SK-N-SH (cell line): ENCODE measurements around the gene FAIM2. TPM values are rescaled to one million over a fixed set of nuclear protein-coding genes. Genes with fewer than 3 reads are reported as not detected.

ENCODE experiments used
- CTCF ChIA-PET: fragments of 300-600, 350-600 bp; formaldehyde crosslinking; extraction: SDS; loops from one replicate; lab custom pipeline; 2021; lab: Yijun Ruan, JAX
- POLR2A ChIA-PET: fragments of 350-600 bp; sonication (Branson Sonifier 250); formaldehyde crosslinking; extraction: SDS; loops from one replicate; lab custom pipeline; 2020; ENCODE audit warnings: antibody characterized with exemption, inconsistent platforms; lab: Yijun Ruan, JAX
- DNase-seq: peaks from one replicate; pipeline ENCODE4 v3.0.0; 2012
- H2AFZ ChIP-seq: fragments of 200-600 bp; sonication (generic); 2 replicates; pipeline ENCODE4 v1.8.1; 2016; ENCODE audit warnings: antibody characterized with exemption, mild to moderate bottlenecking, low read depth
- H3F3A ChIP-seq: fragments of 200-600 bp; sonication (generic); replicated peaks from 2 replicates; pipeline ENCODE3; 2016; ENCODE audit warnings: antibody characterized with exemption, mild to moderate bottlenecking; ENCODE audit not compliant: insufficient read depth
- H3K27ac ChIP-seq, 2 experiments: fragments of 200-500 bp in 1 of 2; fragments of 200-600 bp in 1 of 2; sonication (Bioruptor generic) in 1 of 2; sonication (generic), shearing (Covaris generic) in 1 of 2; 2 replicates each; pipeline versions ENCODE4 v1.5.1 to v1.6.1; 2014 to 2016; ENCODE audit warnings: low read depth in 2 of 2, inconsistent platforms in 1 of 2, low read length in 1 of 2, mild to moderate bottlenecking in 1 of 2, mixed read lengths in 1 of 2
- H3K27me3 ChIP-seq: fragments of 200-600 bp; sonication (generic), shearing (Covaris generic); 2 replicates; pipeline ENCODE4 v1.6.1; 2016; ENCODE audit warnings: mixed run types; ENCODE audit not compliant: insufficient read depth
- H3K36me3 ChIP-seq, 2 experiments: fragments of 200-500 bp in 1 of 2; fragments of 200-600 bp in 1 of 2; sonication (Bioruptor generic) in 1 of 2; sonication (generic) in 1 of 2; replicated peaks in 1 of 2; 2 replicates each; pipeline versions ENCODE3 to v1.5.1; 2014 to 2016; ENCODE audit warnings: low read length in 1 of 2, mild to moderate bottlenecking in 1 of 2; ENCODE audit not compliant: insufficient read depth in 2 of 2, control insufficient read depth in 1 of 2
- H3K4me1 ChIP-seq, 2 experiments: fragments of 200-500 bp in 1 of 2; fragments of 200-600 bp in 1 of 2; sonication (Bioruptor generic) in 1 of 2; sonication (generic), shearing (Covaris generic) in 1 of 2; 2 replicates each; pipeline versions ENCODE4 v1.5.1 to v1.6.1; 2014 to 2016; ENCODE audit warnings: low read depth in 1 of 2, low read length in 1 of 2, mixed run types in 1 of 2; ENCODE audit not compliant: insufficient read depth in 2 of 2, control insufficient read depth in 1 of 2
- H3K4me2 ChIP-seq: fragments of 200-600 bp; sonication (generic), shearing (Covaris generic); 2 replicates; pipeline ENCODE4 v1.6.1; 2017; ENCODE audit warnings: mixed run types
- H3K4me3 ChIP-seq, 2 experiments: fragments of 200-500 bp in 1 of 2; fragments of 200-600 bp in 1 of 2; sonication (Bioruptor generic) in 1 of 2; sonication (generic), shearing (Covaris generic) in 1 of 2; 2 replicates each; pipeline versions ENCODE4 v1.5.1 to v1.8.1; 2014 to 2016; ENCODE audit warnings: low read depth in 2 of 2, inconsistent platforms in 1 of 2, low read length in 1 of 2, mild to moderate bottlenecking in 1 of 2, mixed read lengths in 1 of 2, moderate library complexity in 1 of 2
- H3K79me2 ChIP-seq: fragments of 200-600 bp; sonication (generic); 2 replicates; pipeline ENCODE4 v1.8.1; 2017; ENCODE audit warnings: mild to moderate bottlenecking; ENCODE audit not compliant: insufficient read depth
- H3K9ac ChIP-seq: fragments of 200-600 bp; sonication (generic); 2 replicates; pipeline ENCODE4 v1.6.1; 2017; ENCODE audit warnings: mixed run types
- H3K9me2 ChIP-seq: fragments of 200-600 bp; sonication (generic); 2 replicates; pipeline ENCODE4 v1.6.1; 2017; ENCODE audit warnings: mixed run types
- H3K9me3 ChIP-seq: fragments of 200-600 bp; sonication (generic); 2 replicates; pipeline ENCODE4 v1.6.1; 2017; ENCODE audit warnings: mixed run types, mild to moderate bottlenecking, moderate library complexity
- H4K20me1 ChIP-seq: fragments of 200-600 bp; sonication (generic); 2 replicates; pipeline ENCODE4 v1.6.1; 2017; ENCODE audit warnings: mild to moderate bottlenecking, mixed run types; ENCODE audit not compliant: insufficient read depth
- CHD2 ChIP-seq: fragments of 150-350 bp; IDR thresholded peaks from 2 replicates; pipeline ENCODE4 v1.6.1; 2018; ENCODE audit warnings: low read length; ENCODE audit not compliant: partially characterized antibody
- ELF1 ChIP-seq: IDR thresholded peaks from 2 replicates; pipeline ENCODE4 v1.4.0; 2012
- FOXM1 ChIP-seq: IDR thresholded peaks from 2 replicates; pipeline ENCODE4 v1.4.0; 2012; ENCODE audit warnings: low read depth, mild to moderate bottlenecking
- GABPA ChIP-seq: IDR thresholded peaks from 2 replicates; pipeline ENCODE4 v1.4.0; 2012; ENCODE audit warnings: low read depth, mild to moderate bottlenecking
- GATA2 ChIP-seq: sonication (generic); formaldehyde crosslinking; IDR thresholded peaks from 2 replicates; pipeline ENCODE4 v1.5.0; 2020; ENCODE audit warnings: mild to moderate bottlenecking, missing genetic modification reagents
- JUND ChIP-seq: IDR thresholded peaks from 2 replicates; pipeline ENCODE4 v1.4.0; 2012
- NFIC ChIP-seq: IDR thresholded peaks from 2 replicates; pipeline ENCODE4 v1.4.0; 2012; ENCODE audit warnings: borderline replicate concordance
- RAD21 ChIP-seq: IDR thresholded peaks from 2 replicates; pipeline ENCODE4 v1.6.1; 2012; ENCODE audit warnings: mild to moderate bottlenecking, low read length
- RCOR1 ChIP-seq: fragments of 150-350 bp; IDR thresholded peaks from 2 replicates; pipeline ENCODE4 v1.6.1; 2017; ENCODE audit warnings: antibody characterized with exemption, low read length
- SIN3A ChIP-seq: IDR thresholded peaks from 2 replicates; pipeline ENCODE4 v1.6.1; 2012; ENCODE audit warnings: low read depth, mild to moderate bottlenecking, low read length, moderate library complexity, borderline replicate concordance
- SMC3 ChIP-seq: IDR thresholded peaks from 2 replicates; pipeline ENCODE4 v1.6.1; 2012; ENCODE audit warnings: low read depth, low read length, improper control_type of control experiment
- TAF1 ChIP-seq: IDR thresholded peaks from 2 replicates; pipeline ENCODE4 v1.6.1; 2012; ENCODE audit warnings: low read depth, mild to moderate bottlenecking, low read length, moderate library complexity, borderline replicate concordance
- TCF12 ChIP-seq: IDR thresholded peaks from 2 replicates; pipeline ENCODE4 v1.4.0; 2012
- USF1 ChIP-seq: IDR thresholded peaks from 2 replicates; pipeline ENCODE4 v1.4.0; 2012; ENCODE audit warnings: low read depth, borderline replicate concordance
- YY1 ChIP-seq: IDR thresholded peaks from 2 replicates; pipeline ENCODE4 v1.4.0; 2012; ENCODE audit warnings: low read depth, mild to moderate bottlenecking
- WGBS: methylation state at CpG from one replicate; pipeline ENCODE4 v1.1.6; 2017; ENCODE audit warnings: low lambda C conversion rate; 5-methylcytosine and 5-hydroxymethylcytosine counted together
- polyA plus RNA-seq, 3 experiments: library from polyadenylated mRNA; depleted of rRNA; stranded (reverse); fragments of >200 nt; gene quantifications; 2 replicates each; pipeline ENCODE4 v1.2.3, GENCODE V29; 2012

FAIM2 gene
- polyA plus RNA-seq, 1 of the 3 experiments (the other 2 are of a cell fraction): 11.3 TPM

GRCh38 chr12:49939707-49940106 is 36.0 kb upstream of the FAIM2 start:
- Histone ChIP-seq H3K9me3 (no peaks in the 10 kb centered on the region), H3K9me2 (no peaks in the 10 kb centered on the region), H3K4me2 (no peak overlapping the region), H4K20me1 (no peaks in the 10 kb centered on the region), H3K79me2 (no peaks in the 10 kb centered on the region), H3K9ac (no peak overlapping the region), H3K27me3 (no peaks in the 10 kb centered on the region), H3F3A (no peaks in the 10 kb centered on the region), H2AFZ (no peak overlapping the region), H3K4me1 (peaks cover 0 to 3% of the 10 kb centered on the region in 2 experiments; a peak in 1 of 4 replicates), H3K27ac (no peak overlapping the region), H3K36me3 (no peaks in the 10 kb centered on the region), H3K4me3 (no peak overlapping the region)
- DNase-seq: no peak
- WGBS: no CpG with 5 or more reads among the region's 1 CpG
- TF ChIP-seq RCOR1 (no peak), USF1 (no peak), RAD21 (no peak), JUND (no peak), NFIC (no peak), TAF1 (no peak), SMC3 (no peak), SIN3A (no peak), GATA2 (CRISPR knock-in tag) (no peak), CHD2 (no peak)
- ChIA-PET CTCF (interaction anchor here (0.6 to 2.0 kb wide), 4 partner anchors 25 to 116 kb away, joined by 3 to 7 read pairs (median 4); no protein-coding TSS in a partner anchor), POLR2A (no interaction called here)

- CTCF ChIA-PET: interaction anchor here (0.6 to 2.0 kb wide), 4 partner anchors 25 to 116 kb away, joined by 3 to 7 read pairs (median 4); no protein-coding TSS in a partner anchor
- no peak overlapping the region for H3K27ac ChIP-seq
- no peaks in the 10 kb centered on the region for H3F3A ChIP-seq
- DNase-seq: no peak
- H3K27me3 ChIP-seq: no peaks in the 10 kb centered on the region
- no peaks in the 10 kb centered on the region for H4K20me1 ChIP-seq
- H3K4me2 ChIP-seq: no peak overlapping the region
- no peaks in the 10 kb centered on the region for H3K9me3 ChIP-seq
- TF ChIP-seq SMC3: no peak
- no peak for TF ChIP-seq CHD2
- no peak for TF ChIP-seq YY1
- TF ChIP-seq TCF12: no peak
- no peak for TF ChIP-seq ELF1
- TF ChIP-seq FOXM1: no peak
- TF ChIP-seq GABPA: no peak
- TF ChIP-seq RCOR1: no peak
- TF ChIP-seq, all 33 proteins: peak for 0
- H3K36me3 ChIP-seq: no peaks in the 10 kb centered on the region
- H2AFZ ChIP-seq: no peak overlapping the region
- no peaks in the 10 kb centered on the region for H3K79me2 ChIP-seq
- POLR2A ChIA-PET: interaction anchor here (0.6 kb wide), 1 partner anchor 348 kb away, joined by 3 read pairs; no protein-coding TSS in a partner anchor
- no peaks in the 10 kb centered on the region for H3K9me2 ChIP-seq
- H3K9ac ChIP-seq: no peak overlapping the region
- H3K4me1 ChIP-seq: peaks cover 0 to 3% of the 10 kb centered on the region in 2 experiments; a peak in 1 of 4 replicates
- H3K4me3 ChIP-seq: no peak overlapping the region
Measured at GRCh38 chr12:49939307-49939706, 35.6 kb upstream of the FAIM2 start.
